H1 (cell line): ENCODE measurements around the gene HGD. TPM values are rescaled to one million over a fixed set of nuclear protein-coding genes. Genes with fewer than 3 reads are reported as not detected.

ENCODE experiments used
- CTCF ChIA-PET: fragments of 300-600 bp; sonication (Branson Sonifier 250); formaldehyde crosslinking; loops from one replicate; lab custom pipeline; 2021; ENCODE audit not compliant: partially characterized antibody; lab: Charles Lee
- POLR2A ChIA-PET: fragments of 300-600 bp; sonication (Branson Sonifier 250); formaldehyde crosslinking; loops from one replicate; lab custom pipeline; 2021; ENCODE audit warnings: inconsistent platforms; ENCODE audit not compliant: partially characterized antibody; lab: Charles Lee
- DNase-seq, 2 experiments: peaks; one replicate each; pipeline versions ENCODE4 v3.0.0 to v3.0.0-alpha.2; 2010 to 2022; ENCODE audit warnings: low spot score in 2 of 2, low read depth in 1 of 2, mixed read lengths in 1 of 2
- FAIRE-seq: peaks from 2 replicates; lab custom pipeline; 2011; peaks lifted over from hg19 to GRCh38; lab: Jason Lieb, UNC
- H2AFZ ChIP-seq: 2 replicates; pipeline ENCODE4 v1.8.1; 2012; ENCODE audit warnings: low read length, inconsistent platforms
- H2AK5ac ChIP-seq: 2 replicates; pipeline ENCODE4 v1.6.1; 2013; ENCODE audit warnings: low read depth, low read length
- H2BK120ac ChIP-seq: replicated peaks from 2 replicates; pipeline ENCODE3; 2013; ENCODE audit warnings: low read depth, low read length, inconsistent platforms
- H2BK12ac ChIP-seq: 2 replicates; pipeline ENCODE4 v1.6.1; 2013; ENCODE audit warnings: low read depth, low read length
- H2BK15ac ChIP-seq: 2 replicates; pipeline ENCODE4 v1.6.1; 2013; ENCODE audit warnings: low read length
- H2BK20ac ChIP-seq: 2 replicates; pipeline ENCODE4 v1.6.1; 2013; ENCODE audit warnings: low read length
- H2BK5ac ChIP-seq: 2 replicates; pipeline ENCODE4 v1.6.1; 2013; ENCODE audit warnings: low read depth, low read length
- H3K14ac ChIP-seq: 2 replicates; pipeline ENCODE4 v1.6.1; 2013; ENCODE audit warnings: inconsistent platforms; ENCODE audit not compliant: insufficient read length
- H3K18ac ChIP-seq: 2 replicates; pipeline ENCODE4 v1.6.1; 2013; ENCODE audit warnings: low read length; ENCODE audit errors: extremely low read depth
- H3K23ac ChIP-seq: 2 replicates; pipeline ENCODE4 v1.6.1; 2013; ENCODE audit warnings: inconsistent platforms; ENCODE audit not compliant: insufficient read length
- H3K23me2 ChIP-seq: 2 replicates; pipeline ENCODE4 v1.6.1; 2013; ENCODE audit warnings: low read depth, low read length
- H3K27ac ChIP-seq: 2 replicates; pipeline ENCODE4 v1.6.1; 2011; ENCODE audit warnings: low read depth, low read length, inconsistent platforms
- H3K27me3 ChIP-seq, 4 experiments: replicated peaks in 1 of 4; 1 replicate in 1 of 4; 2 replicates in 3 of 4; pipeline versions ENCODE4 v1.6.1 to v1.8.1; 2011 to 2013; ENCODE audit warnings: low read length in 3 of 4, mild to moderate bottlenecking in 3 of 4, inconsistent platforms in 2 of 4, mixed read lengths in 2 of 4, moderate library complexity in 1 of 4; ENCODE audit not compliant: control insufficient read depth in 3 of 4, insufficient read depth in 3 of 4; ENCODE audit errors: extremely low read depth in 1 of 4
- H3K36me3 ChIP-seq, 4 experiments: 2 replicates each; pipeline versions ENCODE4 v1.6.1 to v1.8.1; 2011 to 2013; ENCODE audit warnings: mild to moderate bottlenecking in 4 of 4, low read length in 3 of 4, moderate library complexity in 2 of 4, control low read depth in 1 of 4, inconsistent platforms in 1 of 4; ENCODE audit not compliant: insufficient read depth in 4 of 4, control insufficient read depth in 2 of 4
- H3K4ac ChIP-seq: replicated peaks from 2 replicates; pipeline ENCODE3; 2013; ENCODE audit warnings: low read length, low read depth, mixed read lengths, inconsistent platforms; ENCODE audit not compliant: insufficient read length
- H3K4me1 ChIP-seq, 4 experiments: replicated peaks in 1 of 4; 1 replicate in 1 of 4; 2 replicates in 3 of 4; pipeline versions ENCODE4 v1.6.1 to v1.8.1; 2011 to 2013; ENCODE audit warnings: low read length in 3 of 4, inconsistent platforms in 2 of 4, mixed read lengths in 1 of 4; ENCODE audit not compliant: insufficient read depth in 4 of 4, control insufficient read depth in 3 of 4
- H3K4me2 ChIP-seq, 2 experiments: 2 replicates each; pipeline versions ENCODE4 v1.6.1 to v1.8.1; 2011 to 2013; ENCODE audit warnings: low read depth in 2 of 2, low read length in 2 of 2, control low read depth in 1 of 2, inconsistent platforms in 1 of 2, mild to moderate bottlenecking in 1 of 2; ENCODE audit not compliant: insufficient read depth in 1 of 2
- H3K4me3 ChIP-seq, 4 experiments: fragments of 200-600, 300-600 bp in 1 of 4; sonication (generic), shearing (Covaris generic), sonication (Bioruptor Twin) in 1 of 4; 2 replicates each; pipeline versions ENCODE4 v1.5.1 to v1.8.1; 2011 to 2016; ENCODE audit warnings: low read length in 4 of 4, low read depth in 3 of 4, control low read depth in 2 of 4, inconsistent platforms in 2 of 4, mild to moderate bottlenecking in 2 of 4, mixed read lengths in 1 of 4, moderate library complexity in 1 of 4; ENCODE audit not compliant: insufficient read depth in 2 of 4; ENCODE audit errors: extremely low read depth in 1 of 4
- H3K56ac ChIP-seq: replicated peaks from 2 replicates; pipeline ENCODE3; 2013; ENCODE audit warnings: low read depth, mild to moderate bottlenecking, mixed read lengths, low read length, inconsistent platforms; ENCODE audit not compliant: insufficient read length
- H3K79me1 ChIP-seq: 2 replicates; pipeline ENCODE4 v1.6.1; 2013; ENCODE audit warnings: low read depth, low read length, control low read depth
- H3K79me2 ChIP-seq, 2 experiments: 2 replicates each; pipeline versions ENCODE4 v1.6.1 to v1.8.1; 2012 to 2013; ENCODE audit warnings: low read length in 2 of 2, mild to moderate bottlenecking in 2 of 2, inconsistent platforms in 1 of 2; ENCODE audit not compliant: insufficient read depth in 2 of 2, control insufficient read depth in 1 of 2
- H3K9ac ChIP-seq, 4 experiments: replicated peaks in 1 of 4; 1 replicate in 1 of 4; 2 replicates in 3 of 4; pipeline versions ENCODE4 v1.6.1 to v1.8.1; 2011 to 2013; ENCODE audit warnings: low read depth in 3 of 4, low read length in 3 of 4, control low read depth in 2 of 4, mild to moderate bottlenecking in 2 of 4, moderate library complexity in 2 of 4, inconsistent platforms in 1 of 4; ENCODE audit errors: extremely low read depth in 1 of 4
- H3K9me3 ChIP-seq, 2 experiments: 2 replicates each; pipeline versions ENCODE4 v1.6.1 to v1.8.1; 2012 to 2013; ENCODE audit warnings: mild to moderate bottlenecking in 2 of 2, moderate library complexity in 2 of 2, control low read depth in 1 of 2, inconsistent platforms in 1 of 2, low read depth in 1 of 2, low read length in 1 of 2, mixed read lengths in 1 of 2; ENCODE audit not compliant: insufficient read depth in 2 of 2
- H4K20me1 ChIP-seq, 2 experiments: replicated peaks in 1 of 2; 2 replicates each; pipeline versions ENCODE3 to v1.8.1; 2011 to 2013; ENCODE audit warnings: inconsistent platforms in 2 of 2, low read length in 2 of 2, mild to moderate bottlenecking in 1 of 2; ENCODE audit not compliant: insufficient read depth in 2 of 2, control insufficient read depth in 1 of 2
- H4K5ac ChIP-seq: 2 replicates; pipeline ENCODE4 v1.6.1; 2013; ENCODE audit warnings: low read length, low read depth, mixed read lengths, inconsistent platforms; ENCODE audit not compliant: insufficient read length
- H4K8ac ChIP-seq: 2 replicates; pipeline ENCODE4 v1.8.0; 2013; ENCODE audit warnings: mild to moderate bottlenecking, moderate library complexity, low read length, inconsistent platforms; ENCODE audit not compliant: insufficient read depth; ENCODE audit errors: extremely low read depth
- H4K91ac ChIP-seq: replicated peaks from 2 replicates; pipeline ENCODE3; 2013; ENCODE audit warnings: low read length, mixed read lengths, inconsistent platforms; ENCODE audit not compliant: insufficient read length
- ASH2L ChIP-seq: fragments of 200-600, 300-600 bp; sonication (generic); IDR thresholded peaks from one replicate; pipeline ENCODE4 v1.7.1; 2017; ENCODE audit warnings: low read length
- BACH1 ChIP-seq: IDR thresholded peaks from 2 replicates; pipeline ENCODE4 v1.6.1; 2012; ENCODE audit warnings: low read length, improper control_type of control experiment
- CEBPB ChIP-seq: IDR thresholded peaks from 2 replicates; pipeline ENCODE4 v1.6.1; 2012; ENCODE audit warnings: low read depth, low read length
- CHD2 ChIP-seq: IDR thresholded peaks from 2 replicates; pipeline ENCODE4 v1.6.1; 2012; ENCODE audit warnings: low read length, improper control_type of control experiment
- CREB1 ChIP-seq: IDR thresholded peaks from 2 replicates; pipeline ENCODE4 v1.6.1; 2012; ENCODE audit warnings: inconsistent platforms
- GTF2F1 ChIP-seq: IDR thresholded peaks from 2 replicates; pipeline ENCODE4 v1.6.1; 2012; ENCODE audit warnings: low read depth, low read length, improper control_type of control experiment, borderline replicate concordance
- NRF1 ChIP-seq: IDR thresholded peaks from 2 replicates; pipeline ENCODE4 v1.6.1; 2011; ENCODE audit warnings: mild to moderate bottlenecking, low read depth, low read length, improper control_type of control experiment
- RAD21 ChIP-seq, 2 experiments: IDR thresholded peaks in 1 of 2; conservative IDR thresholded peaks in 1 of 2; 2 replicates each; pipeline ENCODE4 v1.6.1; 2011; ENCODE audit warnings: low read depth in 2 of 2, low read length in 2 of 2, improper control_type of control experiment in 1 of 2, inconsistent platforms in 1 of 2, mild to moderate bottlenecking in 1 of 2, moderate library complexity in 1 of 2
- RBBP5 ChIP-seq: IDR thresholded peaks from 2 replicates; pipeline ENCODE4 v1.7.1; 2012; ENCODE audit warnings: low read depth, mild to moderate bottlenecking, inconsistent platforms, low read length, moderate library complexity, borderline replicate concordance
- RXRA ChIP-seq: IDR thresholded peaks from 2 replicates; pipeline ENCODE4 v1.6.1; 2011; ENCODE audit warnings: low read depth, mild to moderate bottlenecking, low read length, moderate library complexity; ENCODE audit not compliant: insufficient read depth
- SP4 ChIP-seq: IDR thresholded peaks from 2 replicates; pipeline ENCODE4 v1.6.1; 2012; ENCODE audit warnings: low read length, inconsistent platforms
- YY1 ChIP-seq: IDR thresholded peaks from 2 replicates; pipeline ENCODE4 v1.6.1; 2011; ENCODE audit warnings: low read depth, mild to moderate bottlenecking, low read length
- WGBS, 2 experiments: shearing (Covaris generic) in 1 of 2; methylation state at CpG; one replicate each; pipeline versions ENCODE4 v1.1.6 to v1.1.7; 2013 to 2015; ENCODE audit warnings: low lambda C conversion rate in 2 of 2, mixed read lengths in 2 of 2, inconsistent platforms in 1 of 2, low coverage in 1 of 2, missing lambda C conversion rate in 1 of 2; ENCODE audit not compliant: insufficient replicate concordance in 2 of 2, insufficient coverage in 1 of 2, insufficient read length in 1 of 2; ENCODE audit errors: extremely low coverage in 1 of 2, missing lambda C conversion rate in 1 of 2; 5-methylcytosine and 5-hydroxymethylcytosine counted together
- polyA plus RNA-seq, 7 experiments: library from polyadenylated mRNA; depleted of rRNA in 3 of 7; stranded (reverse) in 5 of 7; unstranded in 2 of 7; fragments of >200 nt in 5 of 7; fragments of 200-250 nt in 2 of 7; gene quantifications; 1 replicate in 5 of 7; 2 replicates in 1 of 7; 4 replicates in 1 of 7; pipeline versions ENCODE4 v1.2.1 to v1.2.3, GENCODE V29; 2011 to 2013; ENCODE audit warnings: missing spikeins in 2 of 7, mixed read lengths in 2 of 7
- total RNA-seq: library from RNA; stranded (reverse); fragmentation: NEBNext Ultra II Directional; extraction: Animal tissue kit (Norgen Biotek cat#: 25700); gene quantifications from 2 replicates; pipeline ENCODE4 v1.2.1, GENCODE V29; 2021
- TF ChIP-seq, protein P1 (sequence below): IDR thresholded peaks from 2 replicates; pipeline ENCODE4 v1.6.1; 2011; ENCODE audit warnings: low read depth, mild to moderate bottlenecking, low read length; ENCODE audit not compliant: insufficient read depth
- TF ChIP-seq, protein P2 (sequence below): IDR thresholded peaks from 2 replicates; pipeline ENCODE4 v1.6.1; 2012; ENCODE audit warnings: inconsistent platforms

HGD gene
- total and polyA plus RNA-seq, 2 of the 8 experiments (the other 6 are each of a cell fraction or from before 2014, with no cell fraction given) = 0.11 TPM; not detected in 1

DNA sequence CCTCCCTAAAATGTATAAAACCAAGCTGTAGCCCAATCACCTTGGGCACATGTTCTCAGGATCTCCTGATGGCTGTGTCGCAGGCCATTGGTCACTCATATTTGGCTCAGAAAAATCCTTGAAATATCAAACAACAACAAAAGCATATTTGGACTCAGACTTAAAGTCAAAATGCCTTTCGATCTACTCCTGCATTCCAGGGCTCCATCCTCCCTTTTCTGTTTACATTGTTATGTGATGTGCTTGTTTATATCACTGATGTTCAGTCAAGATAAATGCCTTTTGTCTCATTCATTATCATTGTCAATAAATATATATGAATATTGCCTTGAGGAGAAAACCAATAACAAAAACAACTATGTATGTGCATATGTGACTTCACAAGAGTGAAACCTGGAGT lies 31.7 kb downstream of the HGD start:
- FAIRE-seq = no peak
- H2BK15ac ChIP-seq = no peak overlapping the region
- H3K27ac ChIP-seq = no peak overlapping the region
- no peaks in the 10 kb centered on the region for H4K20me1 ChIP-seq
- WGBS, 2 experiments = 97% methylated on average over 2 of the region's 2 CpGs; no CpG with 5 or more reads in 1 of the 2 experiments
- no peaks in the 10 kb centered on the region for H3K79me1 ChIP-seq
- no peak overlapping the region for H4K5ac ChIP-seq
- no peaks in the 10 kb centered on the region for H3K79me2 ChIP-seq
- no peak overlapping the region for H2AK5ac ChIP-seq
- H2BK20ac ChIP-seq = no peak overlapping the region
- no peak for DNase-seq
- no peaks in the 10 kb centered on the region for H3K36me3 ChIP-seq
- H2BK120ac ChIP-seq = no peak overlapping the region
- H3K9me3 ChIP-seq = no peaks in the 10 kb centered on the region
- H4K8ac ChIP-seq = no peak overlapping the region
- H3K18ac ChIP-seq = no peak overlapping the region
- H3K27me3 ChIP-seq = no peaks in the 10 kb centered on the region
- H3K4me2 ChIP-seq = no peak overlapping the region
- no peak overlapping the region for H3K14ac ChIP-seq
- POLR2A ChIA-PET = no interaction called here
- H3K4me1 ChIP-seq = no peaks in the 10 kb centered on the region; a peak in 2 of 7 replicates
- H3K9ac ChIP-seq = no peak overlapping the region
- no peaks in the 10 kb centered on the region for H3K23me2 ChIP-seq
- no peak overlapping the region for H3K4ac ChIP-seq
- H4K91ac ChIP-seq = no peak overlapping the region
- no peak overlapping the region for H2BK12ac ChIP-seq
- H3K23ac ChIP-seq = no peak overlapping the region
- H2BK5ac ChIP-seq = no peak overlapping the region
- H3K4me3 ChIP-seq = no peak overlapping the region
- CTCF ChIA-PET = interaction anchor here (0.7 to 1.2 kb wide), 2 partner anchors 15 to 86 kb away, joined by 3 read pairs; no protein-coding TSS in a partner anchor
- H3K56ac ChIP-seq = no peak overlapping the region
- no peak overlapping the region for H2AFZ ChIP-seq
- no peak for TF ChIP-seq RXRA
- no peak for TF ChIP-seq SP4
- TF ChIP-seq RBBP5 = no peak
- no peak for TF ChIP-seq GTF2F1
- TF ChIP-seq CREB1 = no peak
- no peak for TF ChIP-seq CHD2
- TF ChIP-seq NRF1 = no peak
- no peak for TF ChIP-seq YY1
- TF ChIP-seq ASH2L = no peak
- no peak for TF ChIP-seq CEBPB
- TF ChIP-seq, protein P1, sequence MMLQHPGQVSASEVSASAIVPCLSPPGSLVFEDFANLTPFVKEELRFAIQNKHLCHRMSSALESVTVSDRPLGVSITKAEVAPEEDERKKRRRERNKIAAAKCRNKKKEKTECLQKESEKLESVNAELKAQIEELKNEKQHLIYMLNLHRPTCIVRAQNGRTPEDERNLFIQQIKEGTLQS = no peak
- TF ChIP-seq BACH1 = no peak
- TF ChIP-seq, protein P2, sequence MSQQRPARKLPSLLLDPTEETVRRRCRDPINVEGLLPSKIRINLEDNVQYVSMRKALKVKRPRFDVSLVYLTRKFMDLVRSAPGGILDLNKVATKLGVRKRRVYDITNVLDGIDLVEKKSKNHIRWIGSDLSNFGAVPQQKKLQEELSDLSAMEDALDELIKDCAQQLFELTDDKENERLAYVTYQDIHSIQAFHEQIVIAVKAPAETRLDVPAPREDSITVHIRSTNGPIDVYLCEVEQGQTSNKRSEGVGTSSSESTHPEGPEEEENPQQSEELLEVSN = no peak
- TF ChIP-seq RAD21 (IDR thresholded peaks at IDR 0.05 in 1 of 2, conservative IDR thresholded peaks at IDR 0.05 in 1 of 2; ENCODE audit: low read depth in 2 of 2, low read length in 2 of 2) = no peak
